Stimulated activated CD8-positive, alpha-beta memory T cell treated with anti-CD3 and anti-CD28 coated beads, Interleukin-12 subunit alpha, Interleukin-12 subunit beta, amount 100 ng/mL, for 24 hours (primary cell): Measurements from ENCODE around the gene ADAMTS2.

Experiments used
- DNase-seq: peaks from one replicate; pipeline ENCODE4 v3.0.0-alpha.2; 2020; ENCODE audit errors: extremely low read depth

The ADAMTS2 gene

DNA sequence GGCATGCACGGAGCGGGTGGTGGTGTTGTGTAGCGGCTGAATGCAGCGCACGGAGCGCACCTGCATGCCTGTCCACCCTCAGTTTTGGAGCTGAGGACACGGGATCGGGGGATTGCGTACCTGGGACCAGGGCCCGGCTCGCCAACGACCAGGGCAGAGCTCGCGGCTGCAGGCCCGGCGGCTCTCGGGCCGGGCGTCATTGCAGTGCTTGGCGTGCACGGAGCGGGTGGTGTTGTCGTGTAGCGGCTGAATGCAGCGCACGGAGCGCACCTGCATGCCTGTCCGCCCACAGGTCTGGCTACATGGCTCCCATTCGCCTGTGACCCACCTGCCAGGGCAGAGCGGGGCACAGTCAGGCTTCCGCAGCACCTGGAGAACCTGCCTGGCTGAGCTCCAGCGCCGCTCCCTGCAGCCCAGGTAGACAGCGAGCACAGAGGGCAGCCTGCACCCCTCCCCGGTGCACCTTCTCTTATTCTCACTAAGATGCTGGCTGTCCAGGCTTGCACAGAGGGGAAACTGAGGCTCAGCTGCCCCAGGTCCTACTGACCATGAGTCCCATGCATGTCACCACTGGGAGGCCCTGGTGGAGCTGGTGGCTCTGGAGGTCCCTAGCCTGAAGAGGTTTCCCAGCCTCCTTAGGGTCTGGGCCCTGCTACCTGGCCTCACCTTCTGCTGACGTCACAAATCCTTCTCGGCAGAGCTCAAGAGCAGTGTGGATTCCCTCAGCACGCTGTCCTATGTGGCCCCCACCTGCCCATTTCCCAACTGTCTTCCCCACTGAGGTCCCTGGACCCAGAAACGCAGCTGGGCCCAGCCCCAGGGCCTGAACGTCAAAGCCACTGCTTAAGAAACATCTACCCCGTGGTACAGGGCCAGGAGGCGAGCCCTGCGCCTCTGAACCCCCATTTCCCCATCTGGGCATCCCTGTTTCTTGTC is 220.1 kb downstream of the ADAMTS2 start:
- no peak for DNase-seq

GRCh38 chr5:179124273-179124852 is 220.9 kb downstream of the ADAMTS2 start:
- no peak for DNase-seq

DNA sequence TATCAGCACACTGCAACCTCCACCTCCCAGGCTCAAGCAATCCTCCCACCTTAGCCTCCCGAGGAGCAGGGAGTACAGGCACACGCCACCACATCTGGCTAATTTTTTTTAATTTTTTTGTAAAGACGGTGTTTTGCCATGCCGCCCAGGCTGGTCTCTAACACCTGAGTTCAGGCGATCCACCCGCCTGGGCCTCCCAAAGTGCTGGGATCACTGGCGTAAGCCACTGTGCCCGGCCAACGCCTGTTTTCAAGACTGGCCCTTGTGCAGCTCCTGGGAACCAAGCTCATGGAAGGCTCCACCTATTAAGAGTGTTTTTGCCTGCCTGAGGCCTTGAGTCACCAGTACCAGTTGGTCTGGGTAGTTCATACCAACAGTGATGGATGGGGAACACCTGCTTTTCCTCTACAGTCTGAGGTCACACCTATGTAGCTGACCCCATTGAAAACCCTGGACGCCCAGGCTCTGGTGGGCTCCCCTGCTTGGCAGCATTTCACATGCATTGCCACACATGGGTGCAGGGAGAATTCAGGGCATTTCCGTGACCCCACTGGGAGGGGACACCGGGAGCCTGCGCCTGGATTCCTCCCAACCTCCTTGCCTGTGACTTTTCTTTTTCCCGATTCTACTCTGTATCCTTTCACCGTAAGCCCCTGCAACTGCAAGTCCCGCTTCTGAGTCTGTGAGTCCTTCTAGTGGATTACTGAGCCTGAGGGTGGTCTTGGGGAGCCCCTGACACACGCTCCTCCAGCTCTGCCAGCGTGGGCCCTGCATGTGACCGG is 221.6 kb downstream of the ADAMTS2 start:
- no peak for DNase-seq

DNA sequence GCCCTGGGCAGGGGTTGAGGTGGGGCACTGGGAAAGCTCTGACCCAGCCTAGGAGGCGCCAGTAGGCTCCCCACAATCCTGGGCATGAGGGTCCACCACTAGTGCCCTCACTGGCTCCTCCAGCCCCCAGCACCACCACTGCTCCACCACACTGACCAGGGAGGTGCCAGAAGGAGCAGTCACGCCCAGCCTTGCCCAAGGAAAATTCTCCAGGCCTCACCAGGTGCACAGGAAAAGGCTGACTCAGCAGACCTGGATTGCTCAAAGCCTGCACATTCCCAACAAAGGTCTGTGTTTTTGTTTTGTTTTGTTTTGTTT is 222.2 kb downstream of the ADAMTS2 start:
- no peak for DNase-seq

DNA sequence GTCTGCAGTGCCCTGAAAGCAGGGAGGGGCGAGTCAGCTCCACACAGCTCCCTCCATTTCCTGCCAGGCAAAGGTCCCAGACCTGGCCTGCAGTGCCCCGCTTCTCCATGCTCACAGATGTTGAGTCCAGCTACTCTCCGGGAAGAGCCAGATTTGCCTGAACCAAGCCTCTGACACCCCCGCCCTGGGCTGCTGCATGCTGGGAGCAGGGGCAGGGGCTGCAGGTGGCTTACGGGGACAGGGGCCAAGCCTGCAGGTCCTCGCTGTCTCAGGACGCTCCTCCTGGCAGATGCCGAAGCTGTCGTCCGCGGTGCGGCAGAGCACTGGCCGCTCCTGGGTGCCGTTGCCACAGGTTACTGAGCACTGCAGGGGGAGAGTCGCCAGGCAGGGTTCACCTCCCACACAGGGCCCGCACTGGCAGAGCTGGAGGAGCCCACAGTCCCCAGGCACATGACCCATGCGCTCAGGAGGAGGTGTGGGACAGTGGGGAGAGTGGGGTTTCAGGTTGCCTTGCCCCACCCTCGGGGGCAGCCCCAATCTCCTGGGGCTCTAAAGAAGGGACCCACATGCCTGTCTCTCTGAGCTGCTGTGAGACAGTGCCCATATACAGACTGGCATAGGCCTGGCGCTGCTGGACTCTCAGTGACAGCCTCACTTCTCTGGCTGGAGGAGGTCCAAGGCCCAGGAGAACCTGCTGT is 222.7 kb downstream of the ADAMTS2 start:
- no peak for DNase-seq

- no peak for DNase-seq
Measured at GRCh38 chr5:179121667-179122111, 223.6 kb downstream of the ADAMTS2 start.

GRCh38 chr5:179120951-179121666 is 224.2 kb downstream of the ADAMTS2 start:
- no peak for DNase-seq

DNA sequence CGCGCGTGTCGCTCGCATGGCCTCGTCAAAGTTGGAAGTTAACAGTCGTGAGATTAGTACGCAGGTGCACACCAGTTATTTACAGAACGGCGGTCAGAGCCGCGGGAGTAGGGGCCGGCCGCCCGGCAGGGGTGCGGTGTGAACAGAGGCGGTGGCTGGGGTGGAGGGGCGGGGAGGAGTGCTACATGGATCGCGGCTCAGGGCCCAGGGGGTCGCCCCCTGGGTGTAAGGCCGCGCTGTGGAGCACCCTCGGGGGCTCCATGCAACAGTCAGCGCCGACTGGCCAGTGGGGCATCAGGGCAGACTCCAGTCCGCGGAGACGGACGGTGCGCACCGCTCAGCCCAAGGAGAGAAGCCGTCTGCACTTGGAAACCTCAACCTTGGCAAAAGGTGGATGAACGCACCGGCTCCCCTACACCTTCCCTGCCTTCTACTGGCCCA is 224.8 kb downstream of the ADAMTS2 start:
- DNase-seq, result no peak

DNA sequence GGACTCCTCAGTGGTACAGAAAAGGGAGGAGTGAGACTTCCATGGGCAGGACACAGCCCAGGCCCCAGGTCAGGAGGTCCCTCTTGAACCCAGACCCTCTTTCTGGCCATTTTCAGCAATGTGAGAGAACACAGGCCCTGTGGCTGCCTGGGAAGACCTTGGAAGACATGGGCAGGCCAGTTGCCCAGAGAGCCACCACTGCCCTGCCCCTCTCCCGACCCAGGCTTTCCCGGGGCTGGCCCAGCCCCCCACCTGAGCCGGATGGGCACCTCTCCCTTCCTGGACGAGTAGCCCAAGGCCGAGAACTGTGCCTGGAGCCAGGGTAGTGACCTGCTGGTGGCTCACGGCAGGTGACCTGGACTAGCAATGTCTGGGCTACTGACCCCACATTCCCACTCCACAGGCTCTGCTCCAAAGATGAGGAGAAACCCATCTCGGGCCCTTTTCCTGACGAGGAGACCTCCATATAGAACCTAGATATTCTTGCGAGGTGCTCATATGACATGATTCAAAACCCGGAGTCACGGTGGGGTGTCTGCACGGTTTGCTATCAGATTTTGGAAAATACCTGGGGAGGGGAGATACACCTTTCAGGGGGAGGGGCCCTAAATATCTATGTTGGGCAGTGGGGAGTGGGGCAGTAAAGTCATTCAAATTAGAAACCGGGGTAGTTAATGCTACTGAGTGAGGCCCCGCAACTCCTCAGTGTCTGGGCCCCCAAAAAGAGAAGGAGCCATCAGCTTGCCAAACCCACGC is 225.7 kb downstream of the ADAMTS2 start:
- no peak for DNase-seq

GRCh38 chr5:179118756-179119414 is 226.4 kb downstream of the ADAMTS2 start:
- DNase-seq, result no peak

DNA sequence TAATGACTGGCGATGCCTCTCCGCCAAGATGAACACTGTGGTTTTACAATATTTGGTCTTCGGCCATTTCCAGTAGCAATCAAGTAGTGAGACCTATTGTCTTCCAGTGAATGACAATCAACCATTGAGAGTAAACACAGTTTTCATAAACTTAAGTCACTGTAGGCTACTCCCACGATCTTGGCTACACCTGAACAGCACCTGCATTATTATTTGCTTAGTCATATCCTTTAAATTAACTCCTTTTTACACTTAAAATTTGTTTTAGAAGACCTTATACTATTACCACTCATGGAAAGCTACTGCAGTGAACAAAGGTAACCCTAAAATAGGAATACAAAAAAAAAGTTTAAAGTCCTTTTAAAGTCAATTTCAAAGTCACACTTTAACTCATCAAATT is 226.9 kb downstream of the ADAMTS2 start:
- no peak for DNase-seq

- DNase-seq, result no peak
Measured at GRCh38 chr5:179115845-179116524, 229.3 kb downstream of the ADAMTS2 start.

GRCh38 chr5:179115307-179115706 is 230.0 kb downstream of the ADAMTS2 start:
- no peak for DNase-seq

GRCh38 chr5:179114756-179115155 is 230.5 kb downstream of the ADAMTS2 start:
- no peak for DNase-seq

DNA sequence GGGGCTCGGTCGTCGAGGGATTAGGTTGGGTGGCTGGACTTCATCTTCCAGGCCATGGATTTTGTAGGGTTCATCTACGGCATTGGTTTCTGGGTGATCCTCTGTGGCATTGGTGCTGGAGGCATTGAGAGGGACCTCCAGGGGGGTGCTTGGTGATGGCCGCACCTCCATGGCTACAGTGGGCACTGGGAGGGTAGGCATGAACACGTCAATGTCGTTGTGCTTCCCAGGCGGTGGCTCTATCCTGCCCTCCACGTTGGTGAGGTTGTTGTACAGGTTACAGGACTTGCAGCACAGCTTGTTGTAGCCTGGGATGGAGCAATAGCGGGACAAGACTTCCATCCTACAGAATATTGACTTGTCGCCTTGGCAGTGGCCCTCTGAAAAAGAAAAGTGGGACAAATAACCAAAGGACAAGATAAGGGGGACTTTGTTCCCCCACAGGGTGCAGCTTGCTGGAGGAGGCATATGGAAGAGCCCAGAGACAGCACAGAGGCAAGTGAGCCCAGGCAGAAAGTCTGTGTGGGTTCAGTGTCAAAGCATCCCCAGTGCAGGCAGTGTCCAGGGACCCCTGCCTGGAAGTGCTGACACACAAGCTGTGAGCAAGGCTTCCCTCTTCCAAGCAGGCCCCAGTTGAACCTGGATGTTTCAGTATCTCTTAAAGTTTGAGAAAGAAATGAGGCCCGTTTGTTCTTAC is 231.2 kb downstream of the ADAMTS2 start:
- no peak for DNase-seq

- DNase-seq, result no peak
Measured at GRCh38 chr5:179113143-179113530, 232.1 kb downstream of the ADAMTS2 start.

- no peak for DNase-seq
Measured at GRCh38 chr5:179112469-179113142, 232.7 kb downstream of the ADAMTS2 start.
